ENCODE measurements around the gene ENOX1. TPM values are rescaled to one million over a fixed set of nuclear protein-coding genes. Genes with fewer than 3 reads are reported as not detected.

Gene ENOX1
- total and polyA plus RNA-seq, 9 of the 15 experiments (the other 6 are each of a cell fraction or from before 2014, with no cell fraction given): not detected

DNA sequence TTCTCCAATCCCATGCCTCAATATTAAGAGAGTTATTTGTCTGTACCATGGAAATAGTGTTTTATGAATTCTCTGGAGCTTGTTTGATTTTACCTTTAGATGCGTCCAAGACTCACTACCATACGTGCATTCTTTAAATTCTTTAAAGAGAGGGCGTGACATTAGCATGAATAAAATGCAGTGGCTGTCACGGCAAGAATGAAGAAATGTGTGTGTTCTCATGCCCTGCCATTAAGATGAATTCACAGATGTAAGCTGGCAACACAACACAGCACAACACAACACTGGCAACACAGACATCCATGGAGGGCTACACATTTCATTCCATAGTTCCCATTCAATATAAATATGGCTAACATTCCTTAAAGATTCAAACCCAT is 213.4 kb downstream of the ENOX1 start:
- Histone ChIP-seq H3K4me1 (replicated peaks in 1 of 2; ENCODE audit: control insufficient read depth in 2 of 2, insufficient read depth in 2 of 2, low read length in 2 of 2) (no peaks in the 10 kb centered on the region), H4K20me1 (replicated peaks; ENCODE audit: control insufficient read depth, insufficient read depth, low read length) (no peaks in the 10 kb centered on the region), H3K9me3 (replicated peaks; ENCODE audit: control insufficient read depth, insufficient read depth, low read depth, low read length) (no peaks in the 10 kb centered on the region), H2AFZ (ENCODE audit: low read depth, low read length) (no peak overlapping the region), H3K36me3 (ENCODE audit: control insufficient read depth, insufficient read depth, low read length) (no peaks in the 10 kb centered on the region), H3K27me3 (ENCODE audit: control insufficient read depth in 2 of 2, insufficient read depth in 2 of 2, low read length in 2 of 2) (no peaks in the 10 kb centered on the region), H3K9me1 (ENCODE audit: control insufficient read depth, insufficient read depth, low read length) (no peaks in the 10 kb centered on the region), H3K4me3 (no peak overlapping the region), H3K4me2 (ENCODE audit: insufficient read depth, low read length) (no peak overlapping the region), H3K9ac (ENCODE audit: insufficient read depth in 1 of 2, low read depth in 2 of 2, low read length in 2 of 2) (no peak overlapping the region), H3K27ac (ENCODE audit: extremely low read depth, low read depth, low read length) (no peak overlapping the region), H3K79me2 (ENCODE audit: control insufficient read depth, insufficient read depth, low read length) (no peaks in the 10 kb centered on the region)
- WGBS (ENCODE audit: insufficient coverage, low coverage, missing lambda C conversion rate): 3% methylated on average over 4 of the region's 4 CpGs
- CTCF ChIA-PET (ENCODE audit: low intra/inter-chr PET ratio): no interaction called here
- FAIRE-seq (no peak), ATAC-seq (no peak), DNase-seq (ENCODE audit: extremely low read depth in 1 of 4, low spot score in 3 of 4) (no peak)
- POLR2A ChIA-PET: no interaction called here
- no TSS peak for BruUV-seq (replicated peaks)
- intact Hi-C loops (cut with micrococcal nuclease): no loop called here
- in situ Hi-C loops (cut with MboI): no loop called here
- no peak for TF ChIP-seq ZNF224 (CRISPR knock-in tag; IDR thresholded peaks at IDR 0.05)
- TF ChIP-seq, protein P1, sequence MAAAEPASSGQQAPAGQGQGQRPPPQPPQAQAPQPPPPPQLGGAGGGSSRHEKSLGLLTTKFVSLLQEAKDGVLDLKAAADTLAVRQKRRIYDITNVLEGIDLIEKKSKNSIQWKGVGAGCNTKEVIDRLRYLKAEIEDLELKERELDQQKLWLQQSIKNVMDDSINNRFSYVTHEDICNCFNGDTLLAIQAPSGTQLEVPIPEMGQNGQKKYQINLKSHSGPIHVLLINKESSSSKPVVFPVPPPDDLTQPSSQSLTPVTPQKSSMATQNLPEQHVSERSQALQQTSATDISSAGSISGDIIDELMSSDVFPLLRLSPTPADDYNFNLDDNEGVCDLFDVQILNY (CRISPR knock-in tag; IDR thresholded peaks at IDR 0.05): no peak
- TF ChIP-seq, protein P2, sequence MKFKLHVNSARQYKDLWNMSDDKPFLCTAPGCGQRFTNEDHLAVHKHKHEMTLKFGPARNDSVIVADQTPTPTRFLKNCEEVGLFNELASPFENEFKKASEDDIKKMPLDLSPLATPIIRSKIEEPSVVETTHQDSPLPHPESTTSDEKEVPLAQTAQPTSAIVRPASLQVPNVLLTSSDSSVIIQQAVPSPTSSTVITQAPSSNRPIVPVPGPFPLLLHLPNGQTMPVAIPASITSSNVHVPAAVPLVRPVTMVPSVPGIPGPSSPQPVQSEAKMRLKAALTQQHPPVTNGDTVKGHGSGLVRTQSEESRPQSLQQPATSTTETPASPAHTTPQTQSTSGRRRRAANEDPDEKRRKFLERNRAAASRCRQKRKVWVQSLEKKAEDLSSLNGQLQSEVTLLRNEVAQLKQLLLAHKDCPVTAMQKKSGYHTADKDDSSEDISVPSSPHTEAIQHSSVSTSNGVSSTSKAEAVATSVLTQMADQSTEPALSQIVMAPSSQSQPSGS (CRISPR knock-in tag; IDR thresholded peaks at IDR 0.05): no peak
- no peak for TF ChIP-seq ZNF592 (IDR thresholded peaks at IDR 0.05)
- no peak for TF ChIP-seq ZNF57 (CRISPR knock-in tag; IDR thresholded peaks at IDR 0.05)
- TF ChIP-seq POLR2A (conservative IDR thresholded peaks at IDR 0.05): no peak
- no peak for TF ChIP-seq FOS (IDR thresholded peaks at IDR 0.05; ENCODE audit: extremely low read depth, insufficient read length)
- no peak for TF ChIP-seq SREBF1 (IDR thresholded peaks at IDR 0.05; ENCODE audit: borderline replicate concordance, low read depth, low read length)
- TF ChIP-seq FOXK1 (CRISPR knock-in tag; IDR thresholded peaks at IDR 0.05; ENCODE audit: borderline replicate concordance): no peak
- no peak for TF ChIP-seq HCFC1 (IDR thresholded peaks at IDR 0.05; ENCODE audit: low read depth, low read length)
